Suppressor macrophage treated with lipopolysaccharide for 1 hour (primary cell): ENCODE data around the gene TLE1.
"Not testable (repeated sequence)": the region's sequence is repeated elsewhere in the genome, so short reads cannot be mapped to it uniquely, and the experiment has no call there.

Experiments
- DNase-seq, 3 donors: peaks; one replicate each; pipeline ENCODE4 v3.0.0-alpha.2; 2020 to 2022

TLE1 gene

DNA sequence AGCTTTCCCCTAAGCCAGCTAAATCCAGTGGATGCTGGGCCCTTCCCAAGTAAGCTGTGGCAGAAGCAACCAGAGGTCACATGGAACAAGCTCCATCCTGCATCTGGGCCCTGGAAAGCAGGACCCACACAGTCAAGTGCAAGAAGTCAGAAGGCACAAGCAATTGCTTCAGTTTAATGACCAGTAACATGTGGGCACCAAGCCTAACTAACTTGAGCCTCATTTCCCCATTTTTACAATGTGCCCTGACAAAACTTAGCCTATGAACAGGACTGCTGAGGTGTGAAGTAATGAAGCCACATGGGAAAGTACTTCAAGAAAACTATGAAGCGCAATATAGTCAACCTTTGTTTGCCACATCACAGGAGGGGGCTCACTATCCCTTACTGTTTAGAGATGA, 90.5 kb downstream of the TLE1 start:
- peak in 1 of 3 donors; percentile 10 for DNase-seq

DNA sequence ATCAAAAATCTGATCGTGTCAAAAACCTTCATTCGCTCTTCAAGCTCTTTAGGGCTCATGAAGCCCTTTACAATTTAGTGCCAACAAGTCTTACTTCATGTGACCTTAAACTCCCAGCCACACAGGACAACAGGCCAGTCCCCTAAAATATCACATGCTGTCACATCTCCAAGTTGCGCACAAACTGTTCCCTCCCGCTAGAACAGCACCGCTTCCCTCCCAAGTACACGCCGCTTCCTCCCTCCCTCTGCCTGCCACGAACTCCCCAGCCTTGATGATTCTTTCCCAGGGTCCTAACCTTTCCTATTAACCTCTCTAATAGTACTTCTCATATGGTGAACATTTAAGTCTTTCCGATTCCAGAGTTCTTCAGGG, 91.2 kb downstream of the TLE1 start:
- no peak for DNase-seq

DNA sequence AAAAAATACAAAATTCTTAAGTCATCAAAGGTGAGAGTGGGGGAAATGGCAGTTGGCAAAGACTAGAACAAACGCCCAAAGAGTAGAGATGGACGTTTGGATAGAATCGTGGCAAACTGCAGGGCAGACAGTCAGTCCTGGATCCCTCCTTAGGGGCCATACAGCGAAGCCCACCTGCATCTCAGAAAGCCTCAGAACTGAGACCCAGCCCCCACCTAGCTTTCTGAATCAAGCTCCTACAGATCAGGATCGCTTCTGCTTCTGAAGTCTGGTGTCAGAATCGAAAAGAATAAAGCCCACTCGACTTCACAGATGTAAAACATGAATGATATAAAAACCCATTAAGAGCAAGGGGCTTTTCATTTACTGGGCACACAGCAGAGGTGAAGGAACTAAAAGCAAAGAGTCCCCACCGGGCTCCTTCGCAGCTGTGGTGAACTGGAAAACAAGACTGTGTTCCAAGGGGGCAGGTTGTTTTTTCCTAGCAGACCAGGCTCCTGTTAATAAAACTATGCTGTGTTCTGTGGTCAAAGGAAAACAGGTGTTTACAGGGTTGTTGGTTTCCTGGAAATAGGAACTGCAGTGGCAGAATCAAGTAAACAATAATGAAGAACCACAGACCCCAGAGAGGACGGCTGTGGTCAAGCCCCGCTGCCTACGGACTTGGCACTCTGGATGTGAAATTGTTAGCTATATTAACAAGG, 91.8 kb downstream of the TLE1 start:
- no peak for DNase-seq

- no peak for DNase-seq
Observed at GRCh38 chr9:81596679-81597418, 92.5 kb downstream of the TLE1 start.

GRCh38 chr9:81595887-81596543, 93.3 kb downstream of the TLE1 start:
- DNase-seq = no peak

DNA sequence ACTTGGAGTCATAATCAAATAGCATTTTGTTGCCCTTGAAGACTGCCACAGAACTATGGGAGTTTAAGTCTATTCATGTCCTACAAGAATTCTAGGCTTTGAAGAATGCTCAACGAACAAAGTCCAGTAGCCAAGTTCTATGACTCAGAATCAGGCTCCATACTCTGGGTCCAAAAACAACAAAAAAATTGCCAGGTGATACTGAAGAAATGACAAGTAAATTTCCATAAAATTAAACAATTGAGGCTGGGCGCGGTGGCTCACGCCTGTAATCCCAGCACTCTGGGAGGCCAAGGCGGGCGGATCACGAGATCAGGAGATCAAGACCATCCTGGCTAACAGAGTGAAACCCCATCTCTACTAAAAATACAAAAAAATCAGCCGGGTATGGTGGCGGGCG, 94.1 kb downstream of the TLE1 start:
- DNase-seq = not testable (repeated sequence)

DNA sequence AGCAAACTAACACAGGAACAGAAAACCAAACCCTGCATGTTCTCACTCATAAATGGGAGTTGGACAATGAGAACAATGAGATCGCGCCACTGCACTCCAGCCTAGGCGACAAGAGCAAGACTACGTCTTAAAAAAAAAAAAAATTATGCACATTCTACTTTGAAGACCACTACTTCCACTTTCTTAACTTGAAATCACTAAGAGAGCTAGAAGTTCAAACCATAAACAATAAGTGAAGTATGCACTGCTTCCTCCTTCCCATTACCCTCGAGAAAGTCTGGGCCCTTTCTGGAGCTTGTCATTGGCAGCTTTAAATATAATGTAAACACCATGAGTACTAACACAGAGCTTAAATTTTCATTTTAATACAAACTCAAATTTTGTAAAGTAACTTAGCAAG, 94.9 kb downstream of the TLE1 start:
- no peak for DNase-seq

- peak; percentile 56 to 64 (median 61) for DNase-seq
Observed at GRCh38 chr9:81592887-81593266, 96.5 kb downstream of the TLE1 start.

GRCh38 chr9:81591791-81592190, 97.6 kb downstream of the TLE1 start:
- DNase-seq = no peak

DNA sequence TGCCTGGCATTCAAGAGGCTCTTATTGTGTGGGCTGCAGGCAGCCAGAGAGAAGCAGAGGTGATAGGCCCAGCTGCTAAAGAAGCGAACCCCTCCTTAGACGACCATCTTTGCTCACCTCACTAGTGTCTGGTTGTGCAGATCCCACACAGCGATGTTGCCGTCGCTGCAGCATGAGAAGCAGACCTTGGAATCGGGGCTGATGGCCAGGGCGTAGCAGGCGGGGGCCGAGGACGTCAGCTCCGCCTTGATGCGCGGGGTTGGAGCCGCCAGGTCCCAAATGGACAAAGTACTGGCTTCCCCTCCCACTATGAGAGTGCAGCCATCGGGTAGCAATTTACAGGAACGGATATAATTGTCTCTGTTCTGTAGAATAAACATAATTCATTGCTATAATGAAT, 98.7 kb downstream of the TLE1 start:
- DNase-seq = no peak

DNA sequence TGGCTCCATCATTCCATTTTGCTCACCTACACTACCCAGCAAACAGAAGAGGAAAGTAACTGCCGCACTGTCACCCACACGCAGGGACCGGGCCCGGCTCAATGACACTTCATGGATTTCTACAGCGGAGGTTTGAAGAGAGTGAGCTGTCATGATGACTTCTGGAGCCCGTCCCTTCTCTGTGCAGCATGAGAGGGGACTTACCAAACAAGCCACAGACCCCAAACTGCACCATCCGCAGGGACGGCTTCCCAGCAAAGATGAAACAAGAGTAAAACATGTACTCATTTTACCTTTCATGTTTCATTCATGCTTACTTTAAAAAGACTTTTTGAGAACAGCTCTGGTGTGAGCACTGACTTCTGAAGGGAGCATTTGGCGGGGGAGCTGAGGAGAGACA, 99.5 kb downstream of the TLE1 start:
- DNase-seq = no peak

DNA sequence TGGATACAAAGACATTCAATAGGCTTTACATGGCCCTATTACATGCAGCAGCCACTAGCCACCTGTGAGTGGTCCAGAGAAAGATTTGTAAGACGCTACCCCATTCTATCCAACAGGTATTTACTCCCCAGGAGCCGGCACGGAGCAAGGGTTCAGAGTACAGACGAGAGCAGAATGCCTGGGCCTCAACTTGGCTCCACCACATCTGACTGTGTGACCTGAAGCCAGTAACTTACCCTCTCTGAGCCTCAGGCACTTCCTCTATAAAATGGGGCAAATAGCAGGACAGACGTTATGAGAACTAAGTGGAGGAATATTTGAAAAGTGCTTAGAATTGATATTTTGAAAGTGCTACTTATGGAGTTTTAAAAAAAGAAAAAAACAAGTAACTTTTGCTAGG, 100.0 kb downstream of the TLE1 start:
- no peak for DNase-seq

- DNase-seq = no peak
Observed at GRCh38 chr9:81588148-81588871, 101.0 kb downstream of the TLE1 start.

DNA sequence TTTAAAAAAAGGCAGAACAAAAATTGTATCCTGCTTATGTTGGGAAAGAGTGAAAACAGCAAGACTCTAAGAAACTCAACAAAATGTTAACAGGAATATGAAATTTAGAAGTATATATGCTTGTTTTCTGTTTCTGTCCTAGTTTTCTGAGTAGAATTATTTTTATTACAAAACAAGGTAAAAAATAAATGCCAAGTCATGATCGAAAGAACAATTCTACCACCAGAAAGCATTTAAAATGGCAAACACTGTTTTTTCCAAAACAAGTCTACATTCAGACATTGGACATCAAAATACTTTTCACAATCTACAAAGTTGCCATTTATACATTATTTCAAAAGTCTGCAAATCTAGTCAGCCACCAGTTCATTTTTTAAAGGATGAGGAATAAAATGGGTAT, 102.6 kb downstream of the TLE1 start:
- no peak for DNase-seq

DNA sequence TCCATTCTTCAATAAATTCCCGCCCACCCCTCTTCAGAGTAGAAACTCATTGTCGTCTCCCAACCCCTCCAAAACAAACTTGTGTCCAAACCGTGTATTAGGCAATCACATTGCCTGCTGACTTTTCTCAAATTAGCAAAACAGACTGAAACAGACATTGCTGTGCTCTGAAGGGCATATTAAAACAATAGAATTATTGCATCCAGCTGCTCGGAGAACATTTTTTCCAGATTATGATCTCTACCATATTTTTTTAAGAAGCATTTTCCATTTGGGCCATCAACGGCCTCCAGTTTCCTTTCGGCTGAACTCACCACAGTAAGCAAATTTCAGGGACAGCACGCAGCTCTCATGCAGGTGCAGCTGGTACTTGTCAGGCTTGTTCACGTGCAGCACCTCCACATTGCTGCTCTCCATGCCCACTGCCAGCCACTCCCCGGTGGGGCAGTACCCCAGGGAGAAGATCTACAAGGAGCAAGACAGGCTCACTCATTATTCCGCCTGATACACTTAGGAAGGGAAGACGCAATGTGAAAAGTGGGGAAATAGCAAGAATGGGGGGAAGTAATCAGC, 104.1 kb downstream of the TLE1 start:
- no peak for DNase-seq

GRCh38 chr9:81584099-81584498, 105.2 kb downstream of the TLE1 start:
- DNase-seq = no peak

DNA sequence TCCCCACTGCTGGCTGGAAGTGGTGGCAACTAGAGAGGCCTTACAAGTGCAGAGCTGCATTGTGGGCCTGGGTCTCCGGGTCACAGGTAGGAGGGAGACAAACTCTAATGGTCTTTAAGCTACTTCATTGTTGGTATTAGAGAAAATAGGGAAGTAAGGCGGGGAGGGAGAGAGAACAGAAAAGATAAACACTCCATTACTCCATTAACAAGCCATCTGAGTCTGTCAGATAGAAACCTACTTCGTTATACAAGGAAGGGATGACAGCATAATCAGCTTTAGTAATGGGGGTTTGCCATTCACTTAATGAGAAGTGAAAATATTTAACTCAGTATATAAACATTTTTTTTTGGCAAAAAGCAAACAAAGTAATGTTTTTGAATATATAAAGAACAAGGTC, 107.4 kb downstream of the TLE1 start:
- peak in 1 of 3 donors; percentile 27 for DNase-seq

DNA sequence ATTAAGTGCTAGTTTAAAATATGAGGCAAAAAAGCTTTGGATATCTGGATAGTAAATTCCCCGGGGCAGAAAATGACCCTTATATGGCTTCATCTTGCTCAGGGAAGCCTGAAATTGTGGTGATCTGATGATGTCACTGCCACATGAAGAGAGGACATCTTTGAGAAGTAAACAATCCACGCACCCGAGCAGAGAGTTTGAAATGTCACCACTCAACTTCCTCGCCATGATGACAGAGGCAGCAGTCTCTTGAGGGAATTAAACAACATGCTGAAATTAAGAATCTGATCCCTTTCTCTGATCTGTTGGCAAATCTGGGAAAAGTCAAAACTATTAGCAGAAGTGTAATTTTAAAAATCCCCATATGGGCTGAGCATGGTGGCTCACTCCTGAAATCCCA, 110.0 kb downstream of the TLE1 start:
- peak; percentile 81 to 91 (median 86) for DNase-seq

- peak; percentile 44 to 49 (median 44) for DNase-seq
Observed at GRCh38 chr9:81578606-81579005, 110.7 kb downstream of the TLE1 start.

DNA sequence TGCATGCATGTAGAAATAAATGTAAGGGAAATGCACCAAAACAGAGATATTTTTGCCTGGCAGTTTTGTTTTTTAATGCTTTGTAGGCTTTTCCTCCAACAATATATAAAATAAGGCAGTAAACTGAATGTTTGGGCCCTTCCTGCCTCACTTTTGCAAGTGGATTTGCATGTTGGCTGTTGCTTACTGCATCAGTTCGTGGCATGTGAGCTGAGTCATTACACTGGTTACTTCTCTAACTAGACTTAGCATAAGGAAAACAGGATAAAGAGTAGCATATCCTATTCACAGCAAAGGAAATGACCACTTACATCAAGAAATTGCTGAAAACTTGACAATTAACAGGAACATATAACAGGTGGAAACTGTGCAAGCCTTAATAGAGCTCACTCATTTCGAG, 113.4 kb downstream of the TLE1 start:
- DNase-seq = peak; percentile 64 to 78 (median 72)

DNA sequence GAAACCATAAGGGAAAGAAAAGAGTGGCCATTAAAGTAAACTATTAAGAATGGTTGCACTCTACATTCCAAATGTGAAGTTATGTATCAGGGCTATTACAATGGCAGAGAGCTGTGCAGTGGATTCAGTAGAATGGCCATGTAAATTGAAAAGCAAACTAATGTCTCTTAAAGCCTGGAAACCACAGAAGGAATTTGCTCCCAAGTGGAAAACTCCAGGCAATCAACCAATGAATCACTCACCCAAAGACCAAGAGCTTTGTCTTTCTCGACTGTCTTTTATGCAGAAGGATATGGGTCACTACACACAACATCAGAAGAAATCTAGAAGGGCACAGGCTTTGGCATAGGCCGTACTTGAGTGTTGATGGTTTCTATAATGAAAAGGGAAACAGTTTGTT, 114.9 kb downstream of the TLE1 start:
- DNase-seq = no peak

DNA sequence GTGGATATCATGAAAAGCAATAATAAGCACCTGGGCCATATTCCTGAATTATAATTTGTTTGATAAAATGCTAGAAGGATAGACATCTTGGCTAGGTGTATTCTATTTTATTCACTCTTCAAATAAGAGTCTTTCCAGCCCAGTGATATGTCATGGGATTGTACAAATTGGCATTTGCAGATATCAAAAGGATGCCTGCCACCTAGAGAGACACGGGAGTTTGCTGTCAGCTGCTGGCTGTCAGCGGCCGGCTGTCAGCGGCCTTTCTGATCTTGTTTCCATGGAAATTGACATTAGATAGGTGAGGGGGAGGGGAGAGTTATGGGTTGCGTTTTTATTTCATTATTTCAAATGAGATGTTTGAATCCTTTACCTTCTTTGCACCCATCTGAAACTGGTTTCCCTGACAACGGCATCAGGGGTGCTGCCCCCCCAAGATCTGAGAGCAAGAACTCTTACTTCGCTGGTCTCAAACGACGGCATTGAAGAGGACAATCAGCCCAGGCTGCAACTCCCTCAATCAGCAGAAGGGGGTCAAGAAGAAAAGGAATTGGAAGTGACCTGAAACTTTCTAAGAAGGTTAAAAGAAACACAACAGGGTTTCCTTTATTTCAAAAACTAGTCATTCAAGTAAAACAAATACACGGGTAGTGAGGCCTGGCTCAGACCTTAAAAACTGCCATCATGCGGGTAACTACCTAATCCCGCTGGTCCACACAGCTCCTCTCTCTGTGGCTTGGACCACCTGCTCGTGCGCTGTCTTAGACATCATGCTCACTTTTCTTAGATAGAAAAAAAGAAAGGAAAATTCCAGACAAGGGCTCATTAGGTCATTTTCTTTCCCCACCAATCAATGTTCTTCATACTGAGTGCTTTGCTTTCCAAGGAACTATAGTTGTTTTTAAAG, 115.7 kb downstream of the TLE1 start:
- no peak for DNase-seq
